Dermis blood vessel endothelial cell (primary cell): ENCODE measurements around the gene TNRC6C. TPM values are rescaled to one million over a fixed set of nuclear protein-coding genes. Genes with fewer than 3 reads are reported as not detected.
"Not testable (repeated sequence)": the region's sequence is repeated elsewhere in the genome, so short reads cannot be mapped to it uniquely, and the experiment has no call there.

ENCODE experiments used
- DNase-seq: peaks from one replicate; pipeline ENCODE4 v3.0.0; 2010
- total RNA-seq: library from RNA; depleted of rRNA; stranded (reverse); fragments of >200 nt; gene quantifications from 2 replicates; pipeline ENCODE4 v1.2.3, GENCODE V29; 2014

Gene TNRC6C
- total RNA-seq, 1 donor from 2014 or later, result 8.2 TPM

DNA sequence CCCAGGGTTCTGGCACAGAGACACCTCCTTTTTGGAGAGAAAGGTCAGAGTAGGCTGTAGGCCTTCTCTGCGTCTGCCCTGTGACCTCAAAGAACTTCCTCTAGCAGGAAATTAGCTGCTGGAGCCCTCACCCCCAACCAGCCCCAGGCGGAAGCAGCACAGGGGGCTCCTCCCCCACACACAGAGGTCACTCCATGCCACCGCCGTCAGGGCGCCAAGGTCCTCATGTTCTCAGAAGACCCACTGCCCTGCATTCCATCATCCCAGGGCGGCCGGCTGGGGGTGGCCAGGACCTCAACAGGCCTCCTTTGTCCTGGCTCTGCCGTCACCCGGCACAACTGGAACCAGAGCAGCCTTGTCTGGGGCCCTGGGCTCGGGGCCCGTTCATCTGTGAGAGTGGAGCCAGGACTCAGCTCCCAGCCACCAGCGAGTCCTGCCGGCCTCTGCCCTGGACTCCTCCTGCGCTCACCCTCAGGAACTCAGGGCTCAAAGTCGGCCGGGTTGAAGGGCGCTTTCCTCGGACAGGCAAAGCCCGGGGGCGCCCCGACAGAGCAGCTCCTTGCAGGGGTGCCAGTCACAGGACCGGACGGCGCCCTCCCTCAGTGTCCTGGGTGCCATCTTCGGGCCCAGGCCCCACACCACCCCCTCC, 168.9 kb downstream of the TNRC6C start:
- peak; percentile 43 for DNase-seq

DNA sequence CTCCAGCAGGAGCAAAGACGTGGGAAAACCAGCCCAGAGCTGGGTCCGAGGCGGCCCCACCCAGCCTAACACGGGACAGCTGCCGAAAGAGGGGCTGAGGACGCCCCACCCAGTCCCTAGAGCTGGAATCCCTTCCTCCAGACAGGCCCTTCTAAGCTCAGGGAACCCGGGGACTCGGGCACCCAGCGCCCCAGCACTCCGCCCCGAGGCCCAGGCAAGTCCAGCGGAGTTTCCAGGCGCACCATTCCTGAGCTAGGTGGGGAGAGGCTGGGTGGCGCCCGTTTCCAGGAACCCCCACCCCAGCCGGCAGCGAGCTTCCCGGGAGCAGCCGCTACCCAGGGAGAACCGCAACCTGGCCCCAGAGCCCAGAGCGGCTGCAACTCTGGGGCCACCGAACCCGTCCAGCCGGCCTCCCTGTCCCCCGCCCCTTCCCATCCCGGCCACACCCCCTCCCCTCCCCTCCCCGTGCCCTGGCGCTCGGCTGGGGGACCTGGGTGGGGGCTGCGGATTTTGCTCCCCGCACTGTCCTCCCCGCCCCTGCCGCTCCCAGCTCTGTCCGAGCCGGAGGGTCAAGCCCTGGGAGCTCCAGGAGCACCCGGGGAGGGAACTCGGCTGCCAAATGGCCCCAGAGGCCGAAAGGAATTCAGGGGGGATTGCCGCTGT, 169.5 kb downstream of the TNRC6C start:
- DNase-seq, result no peak

DNA sequence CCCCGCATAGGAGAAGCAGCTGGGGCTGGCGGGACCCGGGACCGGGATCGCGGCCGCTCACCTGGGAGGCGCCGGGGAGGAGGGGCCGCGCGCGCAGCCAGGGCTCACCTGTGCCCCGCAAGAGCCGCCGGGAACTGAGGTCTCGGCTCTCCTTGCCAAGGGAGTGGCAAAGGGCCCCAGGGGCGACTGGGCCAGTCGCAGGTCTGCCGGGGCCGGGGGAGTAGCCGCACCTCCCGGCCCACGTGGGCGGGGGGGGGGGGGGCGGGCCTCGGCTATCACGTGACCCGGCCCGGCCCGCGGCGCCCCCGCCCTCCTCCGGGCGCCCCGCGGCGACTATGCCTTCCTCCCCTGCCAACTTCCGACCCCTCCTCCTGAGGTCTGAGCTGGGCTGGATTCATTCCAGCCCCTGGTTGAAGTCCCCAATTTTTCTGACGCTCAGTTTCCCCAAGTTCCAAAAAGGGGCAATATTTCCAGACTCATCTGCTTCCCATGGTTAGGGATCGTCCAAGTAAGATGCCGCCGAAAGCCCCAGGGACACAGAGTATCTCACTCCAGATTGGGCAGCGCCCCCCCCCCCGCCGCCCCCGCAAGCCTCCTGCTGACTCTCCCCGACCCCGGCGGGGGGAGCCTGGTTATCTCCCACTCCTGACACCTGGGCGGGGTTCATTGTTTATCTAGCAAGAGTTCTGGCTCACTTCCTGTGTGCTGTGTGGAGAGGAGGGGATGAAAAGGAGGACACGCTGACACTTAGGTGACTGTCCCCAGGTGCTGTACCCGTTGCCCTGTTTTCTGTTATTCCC, 170.2 kb downstream of the TNRC6C start, which contains the start of gene TMC6:
Gene TMC6 (minus strand): TSS at position 205 of the 800 bp plus-strand sequence. CDS start 1,923 bp downstream, outside the sequence.
- peak; percentile 45 for DNase-seq

DNA sequence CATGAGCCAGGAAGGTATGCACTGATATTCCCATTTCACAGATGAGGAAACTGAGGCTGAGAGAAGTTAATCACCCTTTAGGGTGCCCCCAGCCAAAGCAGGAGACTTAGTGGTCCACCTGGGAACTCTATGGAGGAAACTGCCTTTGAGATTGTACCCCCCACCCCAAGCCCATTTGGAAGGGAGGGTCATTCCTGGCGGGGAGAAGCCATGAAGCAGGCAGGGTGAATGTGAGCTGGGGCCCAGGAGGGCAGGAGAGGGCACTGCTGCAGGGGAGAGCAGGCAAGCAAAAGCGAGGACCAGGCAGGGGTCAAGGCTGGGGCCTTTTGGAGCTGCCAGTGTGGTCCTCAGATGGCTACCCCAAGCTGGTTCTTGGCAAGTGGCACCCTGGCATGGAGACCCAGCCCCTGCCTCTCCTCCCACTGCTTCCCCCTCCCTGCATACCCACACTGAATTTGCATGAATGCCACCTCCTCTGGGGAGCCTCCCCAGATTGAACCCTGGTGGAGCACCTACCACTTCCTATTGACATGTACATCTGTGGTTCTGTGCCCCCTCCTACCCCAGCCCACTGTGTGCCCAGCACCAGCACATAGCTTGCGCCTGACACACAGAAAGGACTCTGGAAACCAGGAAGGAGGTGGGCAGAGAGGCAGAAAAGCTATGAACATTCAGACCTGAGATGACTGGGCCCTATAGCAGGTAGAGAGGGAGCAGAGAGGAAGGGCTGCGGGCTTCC, 171.0 kb downstream of the TNRC6C start:
- no peak for DNase-seq

DNA sequence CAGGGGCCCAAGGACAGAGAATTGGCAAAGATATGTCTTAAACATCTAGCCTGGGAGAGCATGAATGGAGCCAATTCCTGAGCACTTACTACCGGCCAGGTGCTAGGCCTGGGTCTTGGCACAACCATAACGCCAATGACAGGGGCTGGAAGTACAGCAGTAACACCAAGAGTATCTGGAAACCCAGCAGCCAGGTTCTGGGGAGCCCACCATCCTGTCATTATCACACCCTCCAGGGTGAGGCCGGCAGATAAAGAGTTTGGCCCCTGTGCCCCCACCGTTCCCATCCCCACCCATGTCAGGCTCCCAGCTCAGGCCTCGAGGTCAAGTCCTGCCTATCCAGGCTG, 171.6 kb downstream of the TNRC6C start:
- no peak for DNase-seq

DNA sequence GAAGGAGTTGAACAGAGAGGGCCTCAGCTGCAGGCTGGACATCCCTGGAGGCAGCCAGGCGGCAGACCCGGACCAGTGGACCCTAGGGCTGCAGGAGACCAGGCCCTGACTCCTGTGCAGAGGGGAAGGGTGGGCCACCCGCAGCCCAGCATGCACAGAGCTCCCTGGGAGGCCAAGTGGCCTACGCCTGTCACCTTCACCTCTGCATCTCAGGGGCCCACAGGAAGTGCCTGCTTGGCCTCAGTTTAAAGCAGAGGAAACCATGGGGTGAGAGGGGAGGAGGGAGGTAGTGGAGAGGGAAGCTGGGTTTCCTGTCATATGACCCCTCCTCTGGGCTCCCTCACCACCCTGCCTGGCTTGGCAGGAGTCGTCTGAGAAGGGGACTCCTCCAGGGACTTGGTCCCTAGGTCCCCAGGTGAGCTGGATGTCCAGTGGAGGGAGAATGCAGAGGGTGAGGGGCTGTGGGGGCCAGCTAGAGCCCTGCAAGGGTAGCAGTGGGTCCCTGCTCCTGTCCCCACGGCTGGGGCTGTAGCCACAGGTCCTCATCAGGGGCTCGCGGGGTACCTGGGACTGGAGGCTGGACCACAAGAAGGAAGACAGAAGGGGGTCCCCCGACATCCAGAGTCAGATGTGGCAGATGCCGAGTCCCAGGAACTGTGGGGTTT, 172.1 kb downstream of the TNRC6C start, which contains the start of gene TMC8:
Gene TMC8 (plus strand): TSS at position 335 of the 665 bp plus-strand sequence. CDS start 818 bp downstream, outside the sequence.
- DNase-seq, result peak; percentile 20

DNA sequence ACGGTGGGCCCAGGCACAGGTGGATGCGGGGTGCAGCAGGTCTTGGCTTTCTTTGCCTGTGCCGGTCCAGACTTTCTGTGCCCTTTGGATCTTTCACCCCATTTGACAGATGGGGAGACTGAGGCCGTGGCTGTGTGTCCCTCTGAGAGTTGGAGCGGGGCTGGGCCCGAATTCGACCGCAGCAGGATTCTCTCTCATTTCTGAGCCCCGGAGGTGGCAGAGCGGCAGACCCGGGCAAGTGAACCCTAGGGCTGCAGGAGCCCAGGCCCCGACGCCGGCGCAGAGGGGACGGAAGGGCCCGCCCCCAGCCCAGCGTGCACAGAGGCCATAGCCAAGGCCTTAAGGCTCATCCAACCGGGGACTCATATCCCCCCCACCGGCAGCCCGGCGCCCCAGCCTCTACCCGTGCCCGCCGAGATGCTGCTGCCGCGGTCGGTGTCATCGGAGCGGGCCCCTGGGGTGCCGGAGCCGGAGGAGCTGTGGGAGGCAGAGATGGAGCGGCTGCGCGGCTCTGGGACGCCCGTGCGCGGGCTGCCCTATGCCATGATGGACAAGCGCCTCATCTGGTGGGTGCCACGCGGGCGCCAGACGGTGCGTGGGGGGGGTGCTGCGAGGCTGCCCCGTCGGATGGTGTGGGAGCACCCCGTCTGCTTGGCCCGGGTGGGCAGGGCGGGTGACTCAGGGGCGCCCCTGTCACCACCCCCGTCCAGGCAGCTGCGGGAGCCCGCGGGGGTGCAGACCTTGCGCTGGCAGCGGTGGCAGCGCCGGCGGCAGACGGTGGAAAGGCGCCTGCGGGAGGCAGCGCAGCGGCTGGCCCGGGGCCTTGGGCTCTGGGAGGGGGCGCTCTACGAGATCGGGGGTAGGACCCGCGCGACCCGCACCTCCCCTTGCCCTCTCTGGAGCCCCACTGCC, 172.9 kb downstream of the TNRC6C start:
- no peak for DNase-seq

DNA sequence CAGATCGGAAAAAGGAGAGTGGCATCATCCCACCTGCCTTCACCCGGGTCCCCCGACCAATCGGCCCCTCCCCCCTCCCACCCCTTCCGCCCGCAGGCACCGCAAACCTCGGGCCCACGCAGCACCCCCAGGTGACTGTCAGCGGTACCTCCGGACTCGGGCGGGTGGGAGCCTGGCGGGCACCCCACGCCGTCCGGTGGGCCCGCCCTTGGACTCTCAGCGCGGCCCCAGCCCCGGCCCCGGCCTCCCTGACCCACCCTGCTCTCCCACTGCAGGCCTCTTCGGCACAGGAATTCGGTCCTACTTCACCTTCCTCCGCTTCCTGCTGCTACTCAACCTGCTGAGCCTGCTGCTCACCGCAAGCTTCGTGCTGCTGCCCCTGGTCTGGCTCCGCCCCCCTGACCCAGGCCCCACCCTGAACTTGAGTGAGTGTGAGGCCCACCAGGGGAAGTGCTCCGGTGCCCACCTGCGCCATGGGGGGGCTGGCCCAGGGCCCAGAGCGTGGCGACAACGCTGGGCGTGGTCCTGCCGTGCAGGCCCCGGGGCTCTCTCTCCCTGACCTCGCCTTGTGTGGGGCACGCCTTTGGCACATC, 173.7 kb downstream of the TNRC6C start:
- no peak for DNase-seq

DNA sequence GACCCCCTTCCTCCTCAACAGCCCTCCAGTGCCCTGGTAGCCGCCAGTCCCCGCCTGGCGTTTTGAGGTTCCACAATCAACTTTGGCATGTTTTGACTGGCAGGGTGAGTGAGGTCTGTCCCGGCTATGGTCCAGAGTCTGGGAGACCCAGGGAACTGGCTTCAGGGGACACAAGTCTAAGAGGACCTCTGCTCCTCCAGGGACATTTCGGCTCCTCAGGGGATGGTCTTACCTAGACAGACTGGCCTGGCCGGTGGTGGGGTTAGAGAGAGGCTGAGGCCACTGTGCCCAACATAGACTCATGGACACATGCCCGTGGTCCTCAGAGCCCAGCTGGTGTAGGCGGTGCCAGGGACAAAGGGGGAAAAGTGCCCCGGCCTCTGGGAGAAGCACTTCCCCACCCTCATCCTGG, 174.3 kb downstream of the TNRC6C start:
- DNase-seq, result no peak

DNA sequence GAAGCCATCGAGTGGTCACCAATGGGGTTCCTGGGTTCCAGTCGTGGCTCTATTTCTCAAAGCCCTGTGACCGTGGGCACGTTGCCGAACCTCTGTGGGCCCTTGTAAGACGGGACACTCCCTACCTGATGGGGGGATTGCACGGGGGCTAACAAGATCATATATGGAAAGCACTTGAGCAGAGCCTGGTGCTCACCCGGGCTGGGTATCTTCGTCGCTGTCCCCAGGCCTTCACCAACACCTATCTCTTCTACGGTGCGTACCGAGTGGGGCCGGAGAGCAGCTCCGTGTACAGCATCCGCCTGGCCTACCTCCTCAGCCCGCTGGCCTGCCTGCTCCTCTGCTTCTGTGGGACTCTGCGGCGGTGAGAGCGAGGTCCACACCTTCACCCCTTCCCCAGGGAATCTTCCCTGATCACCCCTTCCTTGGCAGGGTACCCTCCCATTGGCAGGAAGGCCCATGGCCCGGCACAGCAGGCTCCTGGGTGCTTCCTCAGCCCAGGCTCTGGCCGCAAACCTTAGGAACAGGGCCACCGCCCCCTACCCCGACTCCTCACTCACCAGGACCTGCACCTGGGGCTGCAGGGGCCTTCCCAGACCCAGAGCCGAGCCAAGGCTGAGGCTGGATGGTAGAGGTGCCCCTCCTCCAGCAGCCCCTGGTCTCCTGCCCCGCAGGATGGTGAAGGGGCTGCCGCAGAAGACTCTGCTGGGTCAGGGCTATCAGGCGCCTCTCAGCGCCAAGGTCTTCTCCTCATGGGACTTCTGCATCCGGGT, 174.9 kb downstream of the TNRC6C start:
- DNase-seq, result no peak

DNA sequence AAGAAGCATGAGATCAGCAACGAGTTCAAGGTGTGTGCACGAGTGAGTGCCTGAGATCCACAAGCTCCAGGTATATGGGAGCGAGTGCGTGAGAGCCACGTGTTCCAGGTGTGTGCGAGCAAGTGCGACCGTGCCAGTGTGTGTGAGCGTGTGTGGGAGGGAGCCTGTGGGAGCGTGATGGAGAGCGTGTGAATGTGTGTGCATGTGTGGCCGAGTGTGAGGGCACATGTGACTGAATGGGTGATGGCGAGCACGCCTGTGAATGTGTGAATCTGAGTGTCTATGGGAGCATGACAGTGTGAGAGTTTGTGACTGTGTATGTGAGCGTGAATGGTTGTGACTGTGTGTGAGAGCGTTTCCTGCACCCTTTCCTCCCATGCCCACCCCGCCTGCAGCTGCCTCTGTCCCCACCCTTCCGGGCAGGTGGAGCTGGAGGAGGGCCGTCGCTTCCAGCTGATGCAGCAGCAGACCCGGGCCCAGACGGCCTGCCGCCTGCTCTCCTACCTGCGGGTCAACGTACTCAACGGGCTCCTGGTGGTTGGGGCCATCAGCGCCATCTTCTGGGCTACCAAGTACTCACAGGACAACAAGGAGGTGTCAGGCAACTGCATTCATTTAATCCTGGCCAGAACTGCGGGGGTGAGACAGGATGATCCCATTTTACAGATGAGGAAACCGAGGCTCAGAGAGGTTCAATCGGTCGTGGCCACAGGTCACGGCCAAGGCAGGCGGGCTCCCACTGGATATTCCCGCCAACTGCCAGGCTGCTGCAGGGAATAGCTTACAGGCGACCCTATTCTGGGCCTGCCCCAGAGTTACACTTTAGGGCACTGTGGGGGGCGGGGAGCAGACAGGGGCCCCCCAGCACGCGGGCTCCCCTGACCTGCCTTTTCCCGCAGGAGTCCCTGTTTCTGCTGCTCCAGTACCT, 175.7 kb downstream of the TNRC6C start:
- DNase-seq, result peak; percentile 81

DNA sequence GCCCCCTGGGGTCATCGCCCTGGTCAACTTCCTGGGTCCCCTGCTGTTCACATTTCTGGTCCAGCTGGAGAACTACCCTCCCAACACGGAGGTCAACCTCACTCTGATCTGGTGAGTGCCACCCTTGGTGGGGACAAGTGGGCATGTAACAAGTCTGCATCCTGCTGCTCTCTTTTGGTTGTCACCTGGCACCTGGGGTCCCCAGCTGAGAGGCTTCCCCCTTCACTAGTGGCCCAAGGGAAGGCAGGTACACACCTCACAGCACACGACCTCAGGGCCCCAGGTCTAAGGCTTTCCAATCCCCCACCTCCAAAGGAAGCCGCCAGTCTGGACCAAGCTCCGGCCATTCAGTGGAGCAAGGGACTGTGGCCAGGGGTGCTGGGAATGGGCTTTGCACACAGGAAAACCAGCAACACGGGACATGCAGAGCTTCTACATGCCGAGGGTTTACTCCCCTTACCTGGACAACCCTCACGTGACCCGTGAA, 176.4 kb downstream of the TNRC6C start:
- DNase-seq, result no peak

DNA sequence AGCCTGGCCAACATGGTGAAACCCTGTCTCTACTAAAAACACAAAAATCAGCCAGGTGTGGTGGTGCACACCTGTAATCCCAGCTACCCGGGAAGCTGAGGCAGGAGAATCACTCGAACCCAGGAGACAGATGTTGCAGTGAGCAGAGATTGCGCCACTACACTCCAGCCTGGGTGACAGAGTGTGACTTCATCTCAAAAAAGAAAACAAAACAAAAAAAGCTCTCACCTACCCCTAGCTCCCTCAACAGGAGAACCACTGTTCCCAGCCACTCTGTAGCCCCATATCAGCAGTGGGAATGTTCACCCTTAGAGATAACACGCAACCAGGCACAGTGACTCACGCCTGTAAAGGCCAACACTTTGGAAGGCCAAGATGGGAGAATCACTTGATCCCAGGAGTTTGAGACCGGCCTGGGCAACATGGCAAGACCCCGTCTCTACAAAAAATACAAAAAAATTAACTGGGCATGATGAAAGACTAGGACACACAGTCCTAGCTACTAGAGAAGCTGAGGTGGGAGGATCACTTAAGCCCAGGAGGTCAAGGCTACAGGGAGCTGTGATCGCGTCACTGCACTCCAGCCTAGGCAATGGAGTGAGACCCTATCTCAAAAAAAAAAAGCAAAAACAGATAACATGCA, 177.5 kb downstream of the TNRC6C start:
- DNase-seq, result no peak

DNA sequence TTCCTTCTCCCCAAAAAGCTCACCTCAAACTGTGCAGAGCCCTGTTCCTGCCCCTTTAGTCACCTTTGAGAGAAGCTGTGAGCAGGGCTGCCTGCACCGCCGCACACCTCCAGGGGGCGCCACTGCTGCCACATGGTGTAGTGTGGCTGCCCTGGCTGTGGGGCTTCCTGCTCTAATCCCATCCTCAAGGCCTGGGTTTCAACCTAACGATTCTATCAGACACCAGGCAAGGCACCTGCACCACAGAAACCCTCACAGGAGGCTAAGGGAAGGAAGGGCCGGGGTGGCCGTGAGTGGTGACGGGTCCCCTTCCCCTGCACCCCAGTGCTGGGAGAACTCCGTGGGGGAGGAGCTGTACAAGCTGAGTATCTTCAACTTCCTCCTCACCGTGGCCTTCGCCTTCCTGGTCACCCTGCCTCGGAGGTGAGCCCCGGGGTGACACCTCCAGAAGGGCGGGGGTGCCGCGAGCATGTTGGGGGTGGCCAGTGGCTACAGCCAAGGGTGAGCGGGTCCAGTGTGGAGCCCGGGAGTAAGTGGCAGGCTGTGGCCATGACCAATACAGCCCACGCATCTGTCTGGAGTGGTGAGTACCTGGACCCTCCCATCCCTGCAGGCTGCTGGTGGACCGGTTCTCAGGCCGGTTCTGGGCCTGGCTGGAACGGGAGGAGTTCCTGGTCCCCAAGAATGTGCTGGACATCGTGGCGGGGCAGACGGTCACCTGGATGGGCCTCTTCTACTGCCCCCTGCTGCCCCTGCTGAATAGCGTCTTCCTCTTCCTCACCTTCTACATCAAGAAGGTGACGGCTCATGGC, 179.1 kb downstream of the TNRC6C start:
- DNase-seq, result no peak

DNA sequence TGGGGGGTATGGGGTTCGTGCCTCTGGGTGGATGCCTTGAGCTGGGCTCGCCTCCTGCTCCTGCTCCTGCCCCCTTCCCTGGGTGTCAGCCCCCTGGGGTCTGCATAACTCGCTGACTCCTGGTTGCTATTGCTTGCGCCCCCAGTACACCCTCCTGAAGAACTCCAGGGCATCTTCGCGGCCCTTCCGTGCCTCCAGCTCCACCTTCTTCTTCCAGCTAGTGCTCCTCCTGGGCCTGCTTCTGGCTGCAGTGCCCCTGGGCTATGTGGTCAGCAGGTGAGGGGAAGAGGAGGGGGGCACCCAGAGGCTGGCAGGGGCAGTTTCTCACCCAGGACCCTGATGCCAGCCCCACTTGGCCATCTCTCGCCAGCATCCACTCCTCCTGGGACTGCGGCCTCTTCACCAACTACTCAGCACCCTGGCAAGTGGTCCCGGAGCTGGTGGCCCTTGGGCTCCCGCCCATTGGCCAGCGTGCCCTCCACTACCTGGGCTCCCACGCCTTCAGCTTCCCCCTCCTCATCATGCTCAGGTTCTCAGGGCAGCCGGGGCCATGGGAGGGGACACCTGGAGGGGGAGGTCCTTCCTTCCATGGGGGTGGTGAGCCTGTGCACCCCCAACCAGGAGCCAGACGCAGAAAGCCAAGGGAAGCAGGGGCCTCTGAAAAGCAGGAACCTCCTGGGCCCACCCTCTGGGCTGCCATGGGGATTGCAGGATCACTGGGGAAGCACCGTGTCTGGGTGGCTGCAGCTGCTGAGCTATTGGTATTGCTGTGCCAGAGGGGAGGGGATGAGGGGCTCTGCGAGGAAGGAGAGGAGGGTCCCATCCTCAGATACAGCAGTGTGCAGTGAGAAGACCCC, 179.9 kb downstream of the TNRC6C start:
- no peak for DNase-seq

DNA sequence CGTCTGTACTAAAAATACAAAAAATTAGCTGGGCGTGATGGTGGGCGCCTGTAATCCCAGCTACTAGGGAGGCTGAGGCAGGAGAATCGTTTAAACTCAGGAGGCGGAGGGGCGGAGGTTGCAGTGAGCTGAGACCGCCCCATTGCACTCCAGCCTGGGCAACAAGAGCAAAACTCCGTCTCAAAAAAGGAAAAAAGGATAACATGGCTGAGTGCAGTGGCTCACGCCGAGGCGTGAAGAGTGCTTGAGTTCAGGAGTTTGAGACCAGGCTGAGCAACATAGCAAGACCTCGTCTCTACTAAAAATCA, 181.3 kb downstream of the TNRC6C start:
- not testable (repeated sequence) for DNase-seq
